GM23338 (cell line): ENCODE results near the gene COQ8B. TPM values are rescaled to one million over a fixed set of nuclear protein-coding genes. Genes with fewer than 3 reads are reported as not detected.
"Not testable (repeated sequence)": the region's sequence is repeated elsewhere in the genome, so short reads cannot be mapped to it uniquely, and the experiment has no call there.

ENCODE experiments used
- ATAC-seq: fragments of 200-7000 bp; cut with Tn5 transposase; 3 replicates; pipeline ENCODE4 v1.9.1; 2020
- DNase-seq: peaks from one replicate; pipeline ENCODE4 v3.0.0-alpha.2; 2015; ENCODE audit warnings: low spot score
- H2AFZ ChIP-seq: fragments of 200-600 bp; sonication (generic); 2 replicates; pipeline ENCODE4 v1.8.0; 2016; ENCODE audit warnings: antibody characterized with exemption, mild to moderate bottlenecking, moderate library complexity
- H3F3A ChIP-seq: fragments of 200-600 bp; sonication (generic); replicated peaks from 2 replicates; pipeline ENCODE4 v1.8.0; 2017; ENCODE audit warnings: antibody characterized with exemption, mixed run types, low read depth
- H3K27ac ChIP-seq: fragments of 200-600 bp; sonication (generic); 2 replicates; pipeline ENCODE4 v1.6.1; 2016; ENCODE audit warnings: low read depth
- H3K27me3 ChIP-seq: fragments of 200-600 bp; sonication (generic); 2 replicates; pipeline ENCODE4 v1.8.0; 2016; ENCODE audit warnings: mild to moderate bottlenecking, mixed run types, moderate library complexity; ENCODE audit not compliant: insufficient read depth
- H3K36me3 ChIP-seq: fragments of 200-600 bp; sonication (generic); 2 replicates; pipeline ENCODE4 v1.8.0; 2016; ENCODE audit warnings: mild to moderate bottlenecking; ENCODE audit not compliant: insufficient read depth
- H3K4me1 ChIP-seq: fragments of 200-600 bp; sonication (generic); 2 replicates; pipeline ENCODE4 v1.8.0; 2016; ENCODE audit warnings: mild to moderate bottlenecking, moderate library complexity; ENCODE audit not compliant: insufficient read depth
- H3K4me2 ChIP-seq: fragments of 200-600 bp; sonication (generic); 2 replicates; pipeline ENCODE4 v1.7.1; 2017; ENCODE audit warnings: mixed run types
- H3K4me3 ChIP-seq: fragments of 200-600 bp; sonication (generic); 2 replicates; pipeline ENCODE4 v1.6.1; 2016; ENCODE audit warnings: mixed run types
- H3K79me2 ChIP-seq: fragments of 200-600 bp; sonication (generic); replicated peaks from 2 replicates; pipeline ENCODE4 v1.8.0; 2017; ENCODE audit warnings: mild to moderate bottlenecking; ENCODE audit not compliant: insufficient read depth
- H3K9me2 ChIP-seq: fragments of 200-600 bp; sonication (generic); 2 replicates; pipeline ENCODE4 v1.8.0; 2017; ENCODE audit not compliant: insufficient read depth
- H4K20me1 ChIP-seq: fragments of 200-600 bp; sonication (generic); replicated peaks from 2 replicates; pipeline ENCODE4 v1.8.0; 2017; ENCODE audit warnings: mild to moderate bottlenecking; ENCODE audit not compliant: insufficient read depth
- H3K27ac Mint-ChIP-seq: 2 replicates; pipeline ENCODE4 v1.8.0; 2020; ENCODE audit warnings: inconsistent platforms, mild to moderate bottlenecking, moderate library complexity, mixed read lengths
- H3K27me3 Mint-ChIP-seq: 3 replicates; pipeline ENCODE4 v1.8.0; 2022; ENCODE audit warnings: low read depth, mild to moderate bottlenecking, moderate library complexity, mixed read lengths, inconsistent platforms; ENCODE audit not compliant: insufficient read depth, poor library complexity
- H3K36me3 Mint-ChIP-seq: 3 replicates; pipeline ENCODE4 v1.8.0; 2021; ENCODE audit warnings: low read depth, mild to moderate bottlenecking, inconsistent platforms, moderate library complexity, mixed read lengths
- H3K4me1 Mint-ChIP-seq: 3 replicates; pipeline ENCODE4 v1.8.0; 2020; ENCODE audit warnings: mild to moderate bottlenecking, inconsistent platforms, mixed read lengths
- H3K4me3 Mint-ChIP-seq: 3 replicates; pipeline ENCODE4 v1.8.0; 2021; ENCODE audit warnings: moderate library complexity, mild to moderate bottlenecking, inconsistent platforms, mixed read lengths
- H3K9me3 Mint-ChIP-seq: 3 replicates; pipeline ENCODE4 v1.8.0; 2020; ENCODE audit warnings: moderate library complexity, mild to moderate bottlenecking, inconsistent platforms, mixed read lengths
- CREB1 ChIP-seq: fragments of 250-450 bp; sonication (Bioruptor Pico); IDR thresholded peaks from 2 replicates; pipeline ENCODE4 v1.5.0; 2020; ENCODE audit warnings: low read depth, mild to moderate bottlenecking, moderate library complexity
- EZH2 ChIP-seq: fragments of 200-600 bp; sonication (generic); IDR thresholded peaks from one replicate; pipeline ENCODE4 v1.8.0; 2017; ENCODE audit warnings: antibody characterized with exemption, mild to moderate bottlenecking, low read depth; ENCODE audit not compliant: unreplicated experiment
- JUNB ChIP-seq: IDR thresholded peaks from one replicate; pipeline ENCODE4 v1.6.1; 2016; ENCODE audit warnings: antibody characterized with exemption; ENCODE audit not compliant: unreplicated experiment
- STAT1 ChIP-seq: IDR thresholded peaks from one replicate; pipeline ENCODE4 v1.6.1; 2016; ENCODE audit warnings: antibody characterized with exemption; ENCODE audit not compliant: unreplicated experiment
- ZNF114 ChIP-seq: fragments of 250-450 bp; sonication (Bioruptor Pico); IDR thresholded peaks from 2 replicates; pipeline ENCODE4 v1.5.0; 2020; ENCODE audit warnings: mild to moderate bottlenecking, moderate library complexity
- ZNF331 ChIP-seq: fragments of 250-450 bp; sonication (Bioruptor Pico); IDR thresholded peaks from 2 replicates; pipeline ENCODE4 v1.5.0; 2020; ENCODE audit warnings: low read depth, mild to moderate bottlenecking, moderate library complexity
- polyA plus RNA-seq: library from polyadenylated mRNA; unstranded; fragments of >200 nt; fragmentation: Nextera tagmentation; extraction: Ambion mirVana; gene quantifications from 2 replicates; pipeline ENCODE4 v1.2.1, GENCODE V29; 2016
- total RNA-seq: library from RNA; depleted of rRNA; stranded (reverse); fragments of >200 nt; shearing (Covaris generic); gene quantifications from 2 replicates; pipeline ENCODE4 v1.2.3, GENCODE V29; 2014
- TF ChIP-seq, protein P1 (sequence below): IDR thresholded peaks from one replicate; pipeline ENCODE4 v1.6.1; 2018; ENCODE audit warnings: antibody characterized with exemption; ENCODE audit not compliant: unreplicated experiment
- TF ChIP-seq, protein P2 (sequence below): IDR thresholded peaks from 2 replicates; pipeline ENCODE4 v1.6.1; 2016; ENCODE audit warnings: antibody characterized with exemption
- TF ChIP-seq, protein P3 (sequence below), 2 experiments: fragments of 200-600 bp in 1 of 2; sonication (generic) in 1 of 2; conservative IDR thresholded peaks; 2 replicates each; pipeline versions ENCODE4 v1.5.1 to v1.6.1; 2016 to 2017; ENCODE audit warnings: antibody characterized with exemption in 2 of 2, low read depth in 2 of 2, mild to moderate bottlenecking in 2 of 2, moderate library complexity in 1 of 2

COQ8B gene
- total and polyA plus RNA-seq, 2 experiments from 2014 or later = 13.9 to 59.6 TPM

DNA sequence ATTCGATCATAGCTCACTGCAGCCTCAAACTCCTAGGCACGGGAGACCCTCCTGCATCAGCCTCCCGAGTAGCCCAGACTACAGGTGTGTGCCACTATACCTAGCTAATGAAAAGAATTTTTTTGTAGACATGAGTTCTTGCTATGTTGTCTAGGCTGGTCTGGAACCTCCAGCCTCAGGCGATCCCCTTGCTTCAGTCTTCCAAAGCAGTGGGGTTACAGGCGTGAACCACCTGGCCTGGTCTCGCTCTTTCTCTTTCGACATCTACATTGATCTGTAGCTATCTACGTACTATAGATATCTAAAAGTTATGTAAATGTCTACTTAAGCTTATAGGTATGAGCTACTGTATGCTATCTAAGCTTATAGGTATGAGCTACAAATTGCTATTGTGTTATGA is 58.7 kb downstream of the COQ8B start:
- no peaks in the 10 kb centered on the region for H3K79me2 ChIP-seq
- ATAC-seq (no peak), DNase-seq (no peak)
- H3K36me3 ChIP-seq = no peaks in the 10 kb centered on the region
- Mint-ChIP-seq H3K27me3 (peaks cover 1% of the 10 kb centered on the region), H3K9me3 (no peaks in the 10 kb centered on the region), H3K27ac (no peak overlapping the region), H3K4me1 (no peaks in the 10 kb centered on the region), H3K4me3 (no peak overlapping the region), H3K36me3 (no peaks in the 10 kb centered on the region)
- no peaks in the 10 kb centered on the region for H3K4me1 ChIP-seq
- no peaks in the 10 kb centered on the region for H3K9me2 ChIP-seq
- H4K20me1 ChIP-seq = no peaks in the 10 kb centered on the region
- no peak overlapping the region for H3K27ac ChIP-seq
- TF ChIP-seq, protein P1, sequence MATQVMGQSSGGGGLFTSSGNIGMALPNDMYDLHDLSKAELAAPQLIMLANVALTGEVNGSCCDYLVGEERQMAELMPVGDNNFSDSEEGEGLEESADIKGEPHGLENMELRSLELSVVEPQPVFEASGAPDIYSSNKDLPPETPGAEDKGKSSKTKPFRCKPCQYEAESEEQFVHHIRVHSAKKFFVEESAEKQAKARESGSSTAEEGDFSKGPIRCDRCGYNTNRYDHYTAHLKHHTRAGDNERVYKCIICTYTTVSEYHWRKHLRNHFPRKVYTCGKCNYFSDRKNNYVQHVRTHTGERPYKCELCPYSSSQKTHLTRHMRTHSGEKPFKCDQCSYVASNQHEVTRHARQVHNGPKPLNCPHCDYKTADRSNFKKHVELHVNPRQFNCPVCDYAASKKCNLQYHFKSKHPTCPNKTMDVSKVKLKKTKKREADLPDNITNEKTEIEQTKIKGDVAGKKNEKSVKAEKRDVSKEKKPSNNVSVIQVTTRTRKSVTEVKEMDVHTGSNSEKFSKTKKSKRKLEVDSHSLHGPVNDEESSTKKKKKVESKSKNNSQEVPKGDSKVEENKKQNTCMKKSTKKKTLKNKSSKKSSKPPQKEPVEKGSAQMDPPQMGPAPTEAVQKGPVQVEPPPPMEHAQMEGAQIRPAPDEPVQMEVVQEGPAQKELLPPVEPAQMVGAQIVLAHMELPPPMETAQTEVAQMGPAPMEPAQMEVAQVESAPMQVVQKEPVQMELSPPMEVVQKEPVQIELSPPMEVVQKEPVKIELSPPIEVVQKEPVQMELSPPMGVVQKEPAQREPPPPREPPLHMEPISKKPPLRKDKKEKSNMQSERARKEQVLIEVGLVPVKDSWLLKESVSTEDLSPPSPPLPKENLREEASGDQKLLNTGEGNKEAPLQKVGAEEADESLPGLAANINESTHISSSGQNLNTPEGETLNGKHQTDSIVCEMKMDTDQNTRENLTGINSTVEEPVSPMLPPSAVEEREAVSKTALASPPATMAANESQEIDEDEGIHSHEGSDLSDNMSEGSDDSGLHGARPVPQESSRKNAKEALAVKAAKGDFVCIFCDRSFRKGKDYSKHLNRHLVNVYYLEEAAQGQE = no peak
- TF ChIP-seq, protein P2, sequence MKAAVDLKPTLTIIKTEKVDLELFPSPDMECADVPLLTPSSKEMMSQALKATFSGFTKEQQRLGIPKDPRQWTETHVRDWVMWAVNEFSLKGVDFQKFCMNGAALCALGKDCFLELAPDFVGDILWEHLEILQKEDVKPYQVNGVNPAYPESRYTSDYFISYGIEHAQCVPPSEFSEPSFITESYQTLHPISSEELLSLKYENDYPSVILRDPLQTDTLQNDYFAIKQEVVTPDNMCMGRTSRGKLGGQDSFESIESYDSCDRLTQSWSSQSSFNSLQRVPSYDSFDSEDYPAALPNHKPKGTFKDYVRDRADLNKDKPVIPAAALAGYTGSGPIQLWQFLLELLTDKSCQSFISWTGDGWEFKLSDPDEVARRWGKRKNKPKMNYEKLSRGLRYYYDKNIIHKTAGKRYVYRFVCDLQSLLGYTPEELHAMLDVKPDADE = no peak
- TF ChIP-seq STAT1 = no peak
- no peak for TF ChIP-seq CREB1 (CRISPR knock-in tag)
- no peak for TF ChIP-seq ZNF114 (CRISPR knock-in tag)
- TF ChIP-seq, protein P3, sequence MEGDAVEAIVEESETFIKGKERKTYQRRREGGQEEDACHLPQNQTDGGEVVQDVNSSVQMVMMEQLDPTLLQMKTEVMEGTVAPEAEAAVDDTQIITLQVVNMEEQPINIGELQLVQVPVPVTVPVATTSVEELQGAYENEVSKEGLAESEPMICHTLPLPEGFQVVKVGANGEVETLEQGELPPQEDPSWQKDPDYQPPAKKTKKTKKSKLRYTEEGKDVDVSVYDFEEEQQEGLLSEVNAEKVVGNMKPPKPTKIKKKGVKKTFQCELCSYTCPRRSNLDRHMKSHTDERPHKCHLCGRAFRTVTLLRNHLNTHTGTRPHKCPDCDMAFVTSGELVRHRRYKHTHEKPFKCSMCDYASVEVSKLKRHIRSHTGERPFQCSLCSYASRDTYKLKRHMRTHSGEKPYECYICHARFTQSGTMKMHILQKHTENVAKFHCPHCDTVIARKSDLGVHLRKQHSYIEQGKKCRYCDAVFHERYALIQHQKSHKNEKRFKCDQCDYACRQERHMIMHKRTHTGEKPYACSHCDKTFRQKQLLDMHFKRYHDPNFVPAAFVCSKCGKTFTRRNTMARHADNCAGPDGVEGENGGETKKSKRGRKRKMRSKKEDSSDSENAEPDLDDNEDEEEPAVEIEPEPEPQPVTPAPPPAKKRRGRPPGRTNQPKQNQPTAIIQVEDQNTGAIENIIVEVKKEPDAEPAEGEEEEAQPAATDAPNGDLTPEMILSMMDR (conservative IDR thresholded peaks at IDR 0.05; ENCODE audit: low read depth in 2 of 2) = no peak
- no peak for TF ChIP-seq EZH2
- no peak for TF ChIP-seq ZNF331 (CRISPR knock-in tag)
- no peak for TF ChIP-seq JUNB
- H3K4me3 ChIP-seq = no peak overlapping the region
- no peaks in the 10 kb centered on the region for H3F3A ChIP-seq
- H2AFZ ChIP-seq = no peak overlapping the region; the same call in 1 of the 2 replicates
- H3K27me3 ChIP-seq = no peaks in the 10 kb centered on the region
- no peak overlapping the region for H3K4me2 ChIP-seq

DNA sequence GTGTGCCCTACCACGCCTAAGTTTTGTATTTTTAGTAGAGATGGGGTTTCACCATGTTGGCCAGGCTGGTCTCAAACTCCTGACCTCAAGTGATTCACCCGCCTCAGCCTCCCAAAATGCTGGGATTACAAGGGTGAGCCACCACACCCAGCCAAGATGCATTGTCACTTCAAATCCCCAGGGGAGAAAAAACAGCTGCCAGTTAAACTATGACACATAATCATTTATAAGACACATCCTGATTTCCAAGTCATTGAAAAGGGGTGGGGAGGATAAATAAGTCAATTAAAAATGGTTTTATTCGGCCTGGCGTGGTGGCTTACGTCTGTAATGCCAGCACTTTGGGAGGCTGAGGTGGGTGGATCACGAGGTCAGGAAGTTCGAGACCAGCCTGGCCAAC is 61.0 kb downstream of the COQ8B start:
- not testable (repeated sequence) for DNase-seq, H3K9me3 Mint-ChIP-seq, H3K4me1 ChIP-seq, H3K4me3 ChIP-seq, H2AFZ ChIP-seq, H3K79me2 ChIP-seq, H3K4me2 ChIP-seq, H4K20me1 ChIP-seq, H3K36me3 Mint-ChIP-seq, ATAC-seq, H3F3A ChIP-seq, H3K4me1 Mint-ChIP-seq, H3K36me3 ChIP-seq, H3K27me3 ChIP-seq, H3K27ac Mint-ChIP-seq, H3K27me3 Mint-ChIP-seq, H3K9me2 ChIP-seq, H3K4me3 Mint-ChIP-seq, H3K27ac ChIP-seq

DNA sequence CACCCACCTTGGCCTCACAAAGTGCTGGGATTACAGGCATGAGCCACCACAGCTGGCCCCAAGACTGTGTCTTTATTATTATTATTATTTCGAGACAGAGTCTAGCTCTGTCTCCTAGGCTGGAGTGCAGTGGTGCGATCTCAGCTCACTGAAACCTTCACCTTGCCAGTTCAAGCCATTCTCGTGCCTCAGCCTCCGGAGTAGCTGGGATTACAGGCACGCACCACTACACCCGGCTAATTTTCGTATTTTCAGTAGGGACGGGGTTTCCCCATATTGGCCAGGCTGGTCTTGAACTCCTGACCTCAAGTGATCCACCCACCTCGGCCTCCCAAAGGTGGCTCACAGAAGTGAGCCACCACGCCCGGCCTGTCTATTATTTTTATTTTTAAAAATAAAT is 64.4 kb downstream of the COQ8B start:
- H3K27ac ChIP-seq, H3K4me2 ChIP-seq, DNase-seq, H3K27me3 Mint-ChIP-seq, H4K20me1 ChIP-seq, H2AFZ ChIP-seq, H3K36me3 Mint-ChIP-seq, H3K9me2 ChIP-seq, H3K4me3 ChIP-seq, H3K4me3 Mint-ChIP-seq, H3K9me3 Mint-ChIP-seq, H3F3A ChIP-seq, H3K36me3 ChIP-seq, H3K4me1 ChIP-seq, H3K79me2 ChIP-seq, H3K4me1 Mint-ChIP-seq, H3K27me3 ChIP-seq, H3K27ac Mint-ChIP-seq, ATAC-seq: not testable (repeated sequence)
